SIG-M5 (cell line): ENCODE results near the gene TUBB3.
A peak's percentile ranks its signal among the peaks of the same experiment; 100 is the strongest.
"Not testable (repeated sequence)": the region's sequence is repeated elsewhere in the genome, so short reads cannot be mapped to it uniquely, and the experiment has no call there.

ENCODE experiments used
- DNase-seq: peaks from one replicate; lab custom pipeline; 2025; lab: John Stamatoyannopoulos, UW

The TUBB3 gene

DNA sequence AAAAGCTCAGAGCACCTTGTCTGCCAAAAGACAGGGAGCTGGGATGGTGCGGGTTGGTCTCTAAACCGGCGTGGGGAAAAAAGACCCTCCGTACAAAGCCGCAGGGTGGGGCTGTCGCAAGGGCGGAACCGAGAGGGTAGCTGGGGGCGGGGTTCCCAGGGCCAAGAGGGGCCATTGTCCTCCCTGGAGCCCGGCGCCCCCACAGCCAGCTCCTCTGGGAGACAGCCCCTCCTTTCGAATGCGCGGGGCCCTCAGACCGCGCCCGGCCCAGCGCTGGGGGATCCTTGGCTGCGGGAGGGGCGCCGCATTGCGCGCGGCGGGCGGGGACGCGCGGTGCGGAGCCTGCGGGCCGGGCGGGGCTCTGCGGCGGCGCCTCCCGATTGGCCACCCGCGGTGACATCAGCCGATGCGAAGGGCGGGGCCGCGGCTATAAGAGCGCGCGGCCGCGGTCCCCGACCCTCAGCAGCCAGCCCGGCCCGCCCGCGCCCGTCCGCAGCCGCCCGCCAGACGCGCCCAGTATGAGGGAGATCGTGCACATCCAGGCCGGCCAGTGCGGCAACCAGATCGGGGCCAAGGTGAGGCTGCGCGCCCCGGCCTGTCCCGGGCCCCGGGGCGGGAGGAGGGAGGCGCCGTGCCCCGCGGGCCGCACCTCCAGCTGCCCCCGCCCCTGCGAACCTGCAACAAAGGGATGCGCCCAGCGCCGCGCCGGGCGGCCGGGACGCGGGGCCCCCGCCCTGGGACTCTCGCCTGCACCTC is at the start of gene TUBB3:
TUBB3 (plus strand) TSS at position 459 of the 756 bp plus-strand sequence; CDS start at position 519, 60 bp downstream.
- DNase-seq: no peak

DNA sequence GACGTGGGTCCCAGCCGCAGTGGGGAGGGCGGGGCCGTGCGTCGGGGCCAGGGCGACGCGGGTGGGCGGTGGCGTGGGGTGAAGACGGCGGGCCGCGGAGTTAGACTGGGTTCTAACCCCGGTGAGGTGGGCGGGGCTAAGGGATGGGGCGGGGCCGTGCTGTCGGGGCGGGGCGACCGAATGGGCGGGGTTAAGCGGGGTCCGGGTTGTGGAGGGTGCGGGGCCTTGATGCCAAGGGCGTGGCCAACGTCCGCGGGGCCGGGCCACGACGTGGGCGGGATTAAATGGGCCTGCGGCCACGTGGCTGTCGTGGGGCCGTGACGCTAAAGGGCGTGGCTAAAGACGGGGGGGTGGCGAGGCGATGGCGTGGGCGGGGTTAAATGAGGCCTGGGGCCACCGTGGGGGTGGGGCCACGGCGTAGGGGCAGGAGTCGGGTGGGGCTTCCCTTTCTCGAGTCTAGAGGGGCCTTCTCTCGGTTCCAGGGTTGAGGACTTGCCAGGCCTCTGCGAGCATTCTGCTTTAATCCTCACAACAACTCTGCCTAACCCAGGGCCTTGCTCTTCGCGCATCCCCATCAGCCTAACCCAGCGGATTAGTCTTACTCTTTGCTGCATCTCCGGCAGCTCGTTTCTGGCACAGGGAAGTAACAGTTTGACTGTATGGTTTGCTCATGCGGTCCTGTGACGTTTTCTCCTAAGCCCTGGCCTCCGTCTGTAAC is 49.0 kb upstream of the TUBB3 start:
- DNase-seq: peak; percentile 43

- not testable (repeated sequence) for DNase-seq
Measured at GRCh38 chr16:89879123-89879522, 44.0 kb upstream of the TUBB3 start.

- DNase-seq: no peak
Measured at GRCh38 chr16:89880477-89881367, 42.4 kb upstream of the TUBB3 start.

DNA sequence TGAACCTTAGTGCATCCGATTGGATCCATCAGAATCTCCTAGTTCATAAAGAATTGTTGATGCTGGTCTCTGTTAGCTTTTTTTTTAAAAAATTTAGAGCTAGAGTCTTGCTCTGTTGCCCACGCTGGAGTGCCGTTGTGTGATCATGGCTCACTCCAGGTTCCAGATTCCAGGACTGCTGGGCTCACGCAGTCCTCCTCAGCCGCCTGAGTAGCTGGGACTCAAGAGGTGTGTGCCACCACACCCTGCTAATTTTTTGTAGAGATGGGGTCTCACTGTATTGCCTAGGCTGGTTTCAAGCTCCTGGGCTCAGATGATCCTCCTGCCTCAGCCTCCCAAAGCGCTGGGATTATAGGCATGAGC is 41.8 kb upstream of the TUBB3 start:
- DNase-seq: no peak

- DNase-seq: no peak
Measured at GRCh38 chr16:89883346-89884040, 39.6 kb upstream of the TUBB3 start.

DNA sequence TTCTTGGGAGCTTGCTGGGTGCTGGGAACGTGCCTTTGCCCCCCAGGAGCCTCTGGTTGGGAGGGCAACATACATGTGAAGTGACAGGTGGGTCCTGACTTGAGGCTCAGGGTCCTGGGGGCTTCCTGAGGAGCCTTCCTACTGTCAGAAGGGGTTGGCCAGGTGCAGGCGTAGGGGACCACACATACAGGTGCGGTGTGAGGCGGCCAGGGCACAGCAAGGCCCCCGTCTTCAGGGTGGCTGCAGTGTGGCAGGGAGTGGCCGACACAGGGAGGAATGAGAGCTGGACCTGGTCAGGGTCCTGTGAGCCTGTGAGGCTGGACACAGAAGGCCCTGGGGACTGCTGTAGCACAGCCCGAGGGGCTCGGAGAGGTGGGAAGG is 39.1 kb upstream of the TUBB3 start:
- no peak for DNase-seq

- DNase-seq: no peak
Measured at GRCh38 chr16:89887243-89887642, 35.9 kb upstream of the TUBB3 start.

- no peak for DNase-seq
Measured at GRCh38 chr16:89890200-89890599, 32.9 kb upstream of the TUBB3 start.

GRCh38 chr16:89890886-89891657 is 32.1 kb upstream of the TUBB3 start:
- no peak for DNase-seq

DNA sequence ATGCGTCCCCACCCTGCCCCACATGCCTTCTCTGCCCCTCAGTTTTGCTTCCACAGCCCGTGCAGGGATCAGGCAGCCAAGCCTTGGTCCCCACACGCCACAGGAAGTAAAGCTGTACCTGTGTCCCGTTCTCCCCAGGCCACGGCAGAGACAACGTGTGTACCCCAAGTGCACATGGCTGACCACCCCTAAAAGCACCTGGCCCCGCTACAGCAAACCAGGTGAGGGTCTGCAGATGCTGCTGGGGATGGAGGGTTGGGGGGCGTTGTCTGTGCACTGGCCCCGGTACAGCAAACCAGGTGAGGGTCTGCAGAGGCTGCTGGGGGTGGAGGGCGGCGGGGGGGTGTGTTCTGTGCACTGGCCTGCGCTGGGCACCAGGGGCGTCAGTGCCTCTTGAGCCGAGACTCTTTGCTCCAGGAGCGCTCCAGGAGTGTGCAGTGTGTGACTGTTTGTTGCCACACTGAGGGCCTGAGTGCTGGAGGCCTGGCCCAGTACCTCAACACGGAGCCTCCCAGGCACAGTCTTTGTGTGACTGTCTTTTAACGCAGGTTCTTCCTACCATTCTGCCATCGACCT is 31.0 kb upstream of the TUBB3 start:
- no peak for DNase-seq

DNA sequence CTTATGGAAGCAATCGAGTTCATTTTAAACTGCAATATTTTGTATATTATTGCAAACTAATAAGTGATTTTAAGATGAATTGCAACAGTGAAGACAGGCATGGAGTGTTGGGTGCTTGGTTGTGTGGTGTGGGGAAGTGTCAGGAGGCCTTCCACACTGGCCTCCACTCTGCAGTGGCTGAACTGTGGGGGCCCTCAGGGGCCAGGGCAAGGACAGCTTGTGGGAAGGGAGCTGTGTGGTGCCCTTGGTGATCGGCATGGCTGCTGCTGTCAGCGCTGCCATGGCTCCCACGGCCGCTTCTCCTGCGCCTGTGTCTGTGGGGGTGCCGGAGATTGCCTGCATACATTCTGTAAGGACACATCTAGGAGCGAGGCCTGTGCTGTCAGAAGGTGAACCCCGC is 30.5 kb upstream of the TUBB3 start:
- no peak for DNase-seq

DNA sequence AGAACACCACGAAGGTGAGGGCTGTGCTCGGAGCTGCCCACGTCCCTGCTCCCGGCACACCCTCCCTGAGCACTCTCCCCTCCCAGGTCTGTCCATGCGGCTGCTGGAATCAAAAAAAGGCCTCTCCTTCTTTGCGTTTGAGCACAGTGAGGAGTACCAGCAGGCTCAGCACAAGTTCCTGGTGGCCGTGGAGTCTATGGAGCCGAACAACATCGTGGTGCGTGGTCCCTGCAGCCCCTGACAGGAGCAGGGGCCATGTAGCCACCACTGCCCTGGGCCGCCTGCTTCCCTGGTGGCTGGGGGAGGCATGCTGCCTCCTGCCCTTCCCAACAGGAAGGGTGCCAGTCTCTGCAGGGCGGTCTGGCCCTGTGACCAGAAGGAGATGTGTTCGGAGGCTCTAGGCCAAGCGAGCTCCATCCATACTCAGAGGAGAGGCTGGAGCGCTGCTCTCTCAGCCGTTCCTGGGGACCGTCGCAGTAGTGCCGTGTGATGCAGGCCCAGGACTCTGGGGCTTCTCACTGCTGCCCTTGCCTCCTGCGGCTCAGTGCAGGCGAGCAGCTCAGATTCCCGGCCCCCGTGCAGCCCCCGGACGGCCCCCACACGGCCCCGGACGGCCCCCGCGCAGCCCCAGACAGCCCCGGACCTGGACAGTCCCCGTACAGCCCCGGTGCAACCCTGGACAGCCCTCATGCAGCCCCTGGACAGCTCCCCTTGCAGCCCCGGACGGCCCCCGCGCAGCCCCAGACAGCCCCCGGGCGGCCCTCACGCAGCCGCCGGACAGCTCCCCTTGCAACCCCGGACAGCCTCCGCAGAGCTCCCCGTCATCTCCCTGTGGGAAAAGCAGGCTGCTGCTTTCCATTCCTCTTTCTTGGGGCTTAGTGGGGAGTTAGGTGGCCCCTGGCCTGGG is 29.2 kb upstream of the TUBB3 start:
- no peak for DNase-seq

- DNase-seq: no peak
Measured at GRCh38 chr16:89895482-89896250, 27.5 kb upstream of the TUBB3 start.

- DNase-seq: no peak
Measured at GRCh38 chr16:89897204-89897603, 25.9 kb upstream of the TUBB3 start.

GRCh38 chr16:89898201-89898967 is 24.8 kb upstream of the TUBB3 start:
- no peak for DNase-seq

DNA sequence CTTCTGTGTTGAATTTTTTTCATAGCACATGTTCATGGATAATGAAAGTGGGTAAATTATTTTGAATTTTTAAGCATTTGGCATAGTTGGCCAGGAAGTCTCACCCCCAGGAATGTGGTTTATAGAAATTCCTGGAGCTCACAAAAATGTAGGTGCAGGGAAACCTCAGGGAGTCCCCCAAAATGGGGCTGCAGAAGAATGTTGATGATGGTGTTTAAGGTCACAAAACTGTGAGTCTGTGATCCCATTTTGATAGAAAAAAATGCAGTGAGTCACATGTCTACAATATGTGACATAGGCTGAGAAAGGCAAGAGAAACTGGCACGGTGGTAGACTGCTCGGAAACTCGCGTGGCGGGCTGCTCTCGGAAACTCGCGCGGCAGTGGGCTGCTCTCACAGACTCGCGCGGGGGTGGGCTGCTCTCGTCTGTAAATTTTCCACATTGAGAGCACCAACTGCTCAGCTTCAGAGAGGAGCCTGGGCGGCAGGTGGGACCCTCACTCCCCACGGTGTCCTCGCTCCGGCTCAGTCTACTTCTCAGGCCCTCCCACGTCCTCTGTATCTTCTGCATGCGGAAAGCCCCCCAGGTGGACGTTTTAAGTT is 23.2 kb upstream of the TUBB3 start:
- no peak for DNase-seq

- DNase-seq: no peak
Measured at GRCh38 chr16:89900885-89901284, 22.3 kb upstream of the TUBB3 start.
